ENCODE measurements around the gene IL1B.
"Not testable (repeated sequence)": the region's sequence is repeated elsewhere in the genome, so short reads cannot be mapped to it uniquely, and the experiment has no call there.

Gene IL1B

GRCh38 chr2:112835536-112836162 is 930 bp downstream of the IL1B start:
- Mint-ChIP-seq H3K4me3 (no peak overlapping the region), H3K9me3 (no peaks in the 10 kb centered on the region), H3K36me3 (peaks cover 5% of the 10 kb centered on the region), H3K27ac (no peak overlapping the region), H3K27me3 (no peaks in the 10 kb centered on the region), H3K4me1 (peaks cover 50% of the 10 kb centered on the region)
- no peak for ATAC-seq

GRCh38 chr2:112835061-112835501 is 1.5 kb downstream of the IL1B start:
- Mint-ChIP-seq H3K27me3 (no peaks in the 10 kb centered on the region), H3K36me3 (peaks cover 5% of the 10 kb centered on the region), H3K4me1 (peaks cover 47% of the 10 kb centered on the region), H3K4me3 (no peak overlapping the region), H3K27ac (no peak overlapping the region), H3K9me3 (no peaks in the 10 kb centered on the region)
- ATAC-seq = no peak

GRCh38 chr2:112834396-112835037 is 2.1 kb downstream of the IL1B start:
- no peak overlapping the region for H3K27ac Mint-ChIP-seq
- no peaks in the 10 kb centered on the region for H3K27me3 Mint-ChIP-seq
- peaks cover 41% of the 10 kb centered on the region for H3K4me1 Mint-ChIP-seq
- ATAC-seq = no peak
- H3K4me3 Mint-ChIP-seq = no peak overlapping the region
- H3K36me3 Mint-ChIP-seq = peaks cover 5% of the 10 kb centered on the region
- no peaks in the 10 kb centered on the region for H3K9me3 Mint-ChIP-seq

GRCh38 chr2:112833976-112834375 is 2.6 kb downstream of the IL1B start:
- Mint-ChIP-seq H3K4me1 (peaks cover 36% of the 10 kb centered on the region), H3K4me3 (no peak overlapping the region), H3K27ac (no peak overlapping the region), H3K27me3 (no peaks in the 10 kb centered on the region), H3K9me3 (no peaks in the 10 kb centered on the region), H3K36me3 (peaks cover 5% of the 10 kb centered on the region)
- no peak for ATAC-seq

GRCh38 chr2:112833639-112833931 is 3.0 kb downstream of the IL1B start:
- H3K27me3 Mint-ChIP-seq, H3K36me3 Mint-ChIP-seq, ATAC-seq, H3K27ac Mint-ChIP-seq, H3K9me3 Mint-ChIP-seq, H3K4me3 Mint-ChIP-seq: not testable (repeated sequence)
- H3K4me1 Mint-ChIP-seq = peaks cover 32% of the 10 kb centered on the region

- Mint-ChIP-seq H3K27ac (no peak overlapping the region), H3K4me3 (no peak overlapping the region), H3K36me3 (peaks cover 5% of the 10 kb centered on the region), H3K9me3 (no peaks in the 10 kb centered on the region), H3K27me3 (no peaks in the 10 kb centered on the region), H3K4me1 (peaks cover 28% of the 10 kb centered on the region)
- no peak for ATAC-seq
Measured at GRCh38 chr2:112832841-112833638, 3.5 kb downstream of the IL1B start.

- H3K27me3 Mint-ChIP-seq = no peaks in the 10 kb centered on the region
- no peaks in the 10 kb centered on the region for H3K9me3 Mint-ChIP-seq
- H3K4me1 Mint-ChIP-seq = peaks cover 27% of the 10 kb centered on the region
- no peak for ATAC-seq
- H3K4me3 Mint-ChIP-seq = no peak overlapping the region
- no peak overlapping the region for H3K27ac Mint-ChIP-seq
- H3K36me3 Mint-ChIP-seq = peaks cover 5% of the 10 kb centered on the region
Measured at GRCh38 chr2:112831946-112832840, 4.4 kb downstream of the IL1B start.

GRCh38 chr2:112831513-112831845 is 5.1 kb downstream of the IL1B start:
- peaks cover 5% of the 10 kb centered on the region for H3K36me3 Mint-ChIP-seq
- no peak overlapping the region for H3K4me3 Mint-ChIP-seq
- no peaks in the 10 kb centered on the region for H3K9me3 Mint-ChIP-seq
- H3K27ac Mint-ChIP-seq = no peak overlapping the region
- ATAC-seq = no peak
- H3K4me1 Mint-ChIP-seq = peaks cover 20% of the 10 kb centered on the region
- no peaks in the 10 kb centered on the region for H3K27me3 Mint-ChIP-seq

GRCh38 chr2:112830682-112831512 is 5.7 kb downstream of the IL1B start:
- Mint-ChIP-seq H3K36me3 (peaks cover 5% of the 10 kb centered on the region), H3K4me3 (no peak overlapping the region), H3K9me3 (no peaks in the 10 kb centered on the region), H3K4me1 (peaks cover 15% of the 10 kb centered on the region), H3K27me3 (no peaks in the 10 kb centered on the region), H3K27ac (no peak overlapping the region)
- no peak for ATAC-seq

- Mint-ChIP-seq H3K9me3 (no peaks in the 10 kb centered on the region), H3K4me1 (peaks cover 9% of the 10 kb centered on the region), H3K27me3 (no peaks in the 10 kb centered on the region), H3K4me3 (no peak overlapping the region), H3K27ac (no peak overlapping the region), H3K36me3 (peaks cover 5% of the 10 kb centered on the region)
- ATAC-seq = no peak
Measured at GRCh38 chr2:112829961-112830681, 6.5 kb downstream of the IL1B start.

- no peaks in the 10 kb centered on the region for H3K9me3 Mint-ChIP-seq
- no peak overlapping the region for H3K27ac Mint-ChIP-seq
- H3K27me3 Mint-ChIP-seq = no peaks in the 10 kb centered on the region
- ATAC-seq = no peak
- no peak overlapping the region for H3K4me3 Mint-ChIP-seq
- H3K4me1 Mint-ChIP-seq = peaks cover 10% of the 10 kb centered on the region
- H3K36me3 Mint-ChIP-seq = peaks cover 5% of the 10 kb centered on the region
Measured at GRCh38 chr2:112829101-112829960, 7.2 kb downstream of the IL1B start.

- H3K36me3 Mint-ChIP-seq = peaks cover 5% of the 10 kb centered on the region
- H3K27me3 Mint-ChIP-seq = no peaks in the 10 kb centered on the region
- H3K4me3 Mint-ChIP-seq = no peak overlapping the region
- H3K27ac Mint-ChIP-seq = no peak overlapping the region
- peaks cover 15% of the 10 kb centered on the region for H3K4me1 Mint-ChIP-seq
- no peaks in the 10 kb centered on the region for H3K9me3 Mint-ChIP-seq
- ATAC-seq = no peak
Measured at GRCh38 chr2:112828251-112828691, 8.3 kb downstream of the IL1B start.

- H3K9me3 Mint-ChIP-seq = no peaks in the 10 kb centered on the region
- no peak overlapping the region for H3K27ac Mint-ChIP-seq
- no peaks in the 10 kb centered on the region for H3K27me3 Mint-ChIP-seq
- no peak for ATAC-seq
- peaks cover 5% of the 10 kb centered on the region for H3K36me3 Mint-ChIP-seq
- H3K4me1 Mint-ChIP-seq = peaks cover 15% of the 10 kb centered on the region
- H3K4me3 Mint-ChIP-seq = no peak overlapping the region
Measured at GRCh38 chr2:112827604-112828185, 8.9 kb downstream of the IL1B start.

All from stimulated activated memory B cell treated with anti-CD40 and anti-IgM and Interleukin-4, amounts not matched to agents 10 μg/mL and 1 μg/mL and 100 μg/mL, for 72 hours (primary cell).